ENCODE measurements around the gene FUCA2.

The FUCA2 gene, protein sequence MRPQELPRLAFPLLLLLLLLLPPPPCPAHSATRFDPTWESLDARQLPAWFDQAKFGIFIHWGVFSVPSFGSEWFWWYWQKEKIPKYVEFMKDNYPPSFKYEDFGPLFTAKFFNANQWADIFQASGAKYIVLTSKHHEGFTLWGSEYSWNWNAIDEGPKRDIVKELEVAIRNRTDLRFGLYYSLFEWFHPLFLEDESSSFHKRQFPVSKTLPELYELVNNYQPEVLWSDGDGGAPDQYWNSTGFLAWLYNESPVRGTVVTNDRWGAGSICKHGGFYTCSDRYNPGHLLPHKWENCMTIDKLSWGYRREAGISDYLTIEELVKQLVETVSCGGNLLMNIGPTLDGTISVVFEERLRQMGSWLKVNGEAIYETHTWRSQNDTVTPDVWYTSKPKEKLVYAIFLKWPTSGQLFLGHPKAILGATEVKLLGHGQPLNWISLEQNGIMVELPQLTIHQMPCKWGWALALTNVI

DNA sequence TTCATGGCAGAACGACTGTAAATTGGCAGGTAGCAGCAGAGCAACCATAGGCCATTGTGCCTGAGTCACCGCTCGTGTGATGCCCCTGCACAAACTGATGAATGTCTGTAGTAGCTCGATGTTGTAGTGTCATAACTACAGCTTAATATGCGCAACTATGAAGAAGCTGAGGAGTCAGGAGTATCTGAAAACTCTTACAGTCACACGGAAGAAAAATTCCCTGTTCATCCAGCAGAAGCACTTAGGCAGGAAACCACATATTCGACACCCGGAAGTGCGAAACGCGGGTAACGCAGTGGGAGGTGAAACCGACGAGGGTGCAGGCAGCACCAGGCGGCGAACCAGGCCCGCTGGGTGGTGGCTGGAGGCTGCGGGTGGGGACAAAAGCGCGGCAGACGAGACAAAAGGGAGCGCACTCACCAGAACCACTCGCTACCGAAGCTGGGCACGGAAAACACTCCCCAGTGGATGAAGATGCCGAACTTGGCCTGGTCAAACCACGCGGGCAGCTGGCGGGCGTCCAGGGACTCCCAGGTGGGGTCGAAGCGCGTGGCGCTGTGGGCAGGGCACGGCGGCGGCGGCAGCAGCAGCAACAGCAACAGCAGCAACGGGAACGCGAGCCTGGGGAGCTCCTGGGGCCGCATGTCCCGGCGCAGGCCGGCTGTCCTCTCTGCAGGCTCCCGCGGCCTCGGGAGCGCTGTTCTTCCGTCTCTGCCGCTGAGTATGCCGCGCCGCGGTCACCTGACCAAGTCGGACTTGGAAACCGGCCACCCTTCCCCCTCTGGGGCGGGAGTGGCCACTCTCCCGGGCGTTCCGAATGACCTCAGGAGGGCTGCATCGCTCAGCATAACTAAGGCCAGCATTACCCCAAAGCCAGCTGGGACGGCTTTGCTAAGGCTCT is at the start of gene FUCA2:
TSS of gene FUCA2 (minus strand) at position 730 of the 901 bp plus-strand sequence. CDS start at position 644, 86 bp downstream.
- peak; percentile 73 to 78 for DNase-seq

DNA sequence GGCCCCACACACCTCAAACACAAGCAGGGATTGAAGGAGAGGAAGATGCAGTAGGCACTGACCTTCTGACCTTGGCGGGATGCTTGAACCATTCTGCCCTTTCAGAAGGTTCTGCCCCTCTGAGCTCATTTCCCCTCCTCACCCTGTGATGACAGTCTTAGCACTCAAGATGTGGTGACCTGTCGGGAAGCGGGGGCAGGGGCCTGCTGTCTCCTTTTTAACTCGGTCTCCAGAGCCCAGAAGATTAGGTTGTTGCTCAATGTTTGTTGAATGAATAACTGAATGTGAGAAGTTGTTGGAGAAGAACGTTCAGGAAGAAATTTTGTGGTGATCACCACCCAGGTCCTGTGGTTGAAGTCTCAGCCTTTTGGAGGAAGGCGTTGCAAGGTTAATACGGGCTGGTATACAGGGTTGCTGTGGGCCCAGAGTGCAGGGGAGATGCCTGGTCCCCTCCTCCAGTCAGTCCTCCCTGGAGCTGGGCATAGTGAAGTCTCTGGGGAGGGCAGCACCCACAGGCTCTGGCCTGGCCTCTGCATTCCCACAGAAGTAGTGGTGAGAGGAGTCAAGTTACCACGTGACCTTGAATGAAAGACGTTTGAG is 49.7 kb upstream of the FUCA2 start:
- no peak for DNase-seq

DNA sequence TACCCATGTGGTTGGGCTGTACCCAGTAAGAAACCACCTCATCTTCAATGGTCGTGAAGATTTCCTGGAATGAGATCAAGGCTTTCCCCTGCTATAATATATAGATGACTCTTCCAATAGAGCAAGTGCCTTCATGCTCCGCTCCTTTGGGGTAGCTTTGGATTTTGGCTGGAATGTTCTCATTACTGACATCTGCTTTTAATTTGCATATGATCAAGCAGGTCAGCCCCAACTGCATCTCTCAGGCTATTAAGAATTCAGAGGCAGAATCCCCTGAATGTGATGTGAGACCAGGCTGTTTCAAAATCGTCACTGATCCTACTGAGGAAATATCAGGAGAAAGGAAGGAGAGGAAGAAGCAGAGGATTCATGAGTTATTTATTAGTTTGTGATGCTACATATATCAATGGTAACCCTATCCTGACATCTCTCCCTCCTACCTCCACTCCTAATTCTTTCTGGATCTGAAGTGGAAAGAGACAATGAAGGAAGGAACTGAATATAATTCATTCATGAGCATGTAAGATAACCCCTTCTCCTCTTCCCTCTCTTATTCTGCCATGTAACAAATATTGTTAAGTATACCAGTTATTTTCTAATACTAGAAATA is 47.6 kb upstream of the FUCA2 start:
- DNase-seq: no peak

DNA sequence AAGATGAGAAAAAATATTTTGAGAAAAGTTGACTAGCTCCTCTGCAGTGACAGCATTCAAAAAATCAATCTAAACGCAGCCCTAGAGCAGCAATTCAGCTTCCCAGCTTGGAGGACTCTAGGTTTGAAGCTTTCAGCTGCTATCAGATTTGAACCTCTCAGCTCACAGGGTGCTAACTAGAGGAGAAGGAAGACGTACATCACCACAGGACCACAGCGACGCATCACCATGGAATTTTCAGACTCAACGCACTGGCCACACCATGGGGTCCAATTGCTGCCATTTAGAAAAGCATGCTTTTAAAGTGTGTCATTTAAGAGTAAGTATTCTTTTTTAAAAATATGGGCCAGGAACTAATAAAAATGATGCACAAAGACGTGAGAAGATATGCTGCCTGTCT is 45.0 kb upstream of the FUCA2 start:
- no peak for DNase-seq

DNA sequence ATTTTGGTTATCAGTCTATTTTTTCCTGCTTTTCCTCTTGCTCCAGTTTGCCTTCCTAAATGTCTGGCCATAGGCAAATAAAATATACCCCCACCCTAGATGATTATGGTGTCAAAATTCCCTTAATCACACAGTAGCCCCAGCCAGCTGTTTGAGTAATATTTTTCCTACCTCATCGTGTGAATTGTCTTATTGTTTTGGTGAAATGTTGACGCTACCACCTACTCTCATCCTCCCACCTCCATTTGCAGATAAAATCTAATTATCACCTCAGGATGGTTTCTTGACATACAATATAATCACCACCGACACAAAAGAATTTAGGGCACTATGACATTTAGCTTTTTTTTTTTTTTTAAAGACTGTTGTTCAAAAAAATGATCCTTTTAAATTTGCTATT is 44.1 kb upstream of the FUCA2 start:
- no peak for DNase-seq

DNA sequence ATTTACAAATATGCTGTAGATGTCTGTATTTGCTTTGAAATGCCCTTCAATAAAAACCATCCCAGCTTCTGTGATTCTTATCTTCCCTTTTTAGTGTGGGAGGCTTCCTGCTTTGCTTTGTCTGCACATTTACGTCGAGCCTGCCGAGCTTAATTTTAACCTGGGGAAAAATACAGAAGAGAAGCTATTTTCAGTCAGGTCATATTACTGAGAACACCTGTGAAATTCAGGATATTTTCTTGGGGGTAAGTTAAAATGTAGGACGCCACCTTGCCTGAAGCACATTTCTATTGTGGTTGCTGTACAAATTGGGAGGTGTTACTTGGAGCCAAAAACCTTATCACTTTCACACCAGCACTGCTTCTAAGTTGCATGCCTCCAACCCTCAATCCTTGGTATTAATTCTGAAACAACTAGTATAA is 43.6 kb upstream of the FUCA2 start:
- no peak for DNase-seq

DNA sequence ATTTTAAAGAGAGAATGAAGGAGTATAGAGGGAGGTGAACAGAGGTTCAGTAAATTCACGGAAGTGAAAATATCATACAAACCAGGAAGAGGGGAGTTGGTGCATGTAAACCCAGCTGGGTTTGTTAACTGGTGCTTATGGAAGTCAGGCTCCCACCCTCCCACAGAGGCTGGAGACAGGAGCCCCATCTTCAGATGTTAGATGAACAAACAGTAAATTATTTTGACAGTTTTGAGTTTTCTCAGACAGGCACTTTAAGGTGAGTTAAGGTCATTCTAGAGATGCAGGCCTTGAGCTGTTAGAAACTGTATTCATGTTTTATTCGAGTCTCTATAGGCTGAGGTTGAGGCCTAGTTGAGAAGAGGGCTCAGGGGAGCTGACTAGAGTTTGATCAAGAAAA is 41.8 kb upstream of the FUCA2 start:
- no peak for DNase-seq

DNA sequence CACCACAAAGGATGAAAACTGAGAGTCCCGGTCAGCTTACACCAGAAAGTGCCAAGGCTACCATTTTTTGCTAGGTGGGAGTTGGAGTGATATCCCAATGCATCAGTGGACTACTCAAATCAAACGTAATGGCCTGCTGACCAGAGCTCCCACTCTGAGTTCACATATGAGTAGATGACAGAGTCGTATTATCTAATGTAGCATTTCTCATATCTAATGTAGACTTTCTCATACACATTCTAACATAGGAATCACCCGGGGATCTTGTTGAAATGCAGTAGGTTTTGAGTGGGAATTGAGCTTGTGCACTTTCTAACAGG is 38.4 kb upstream of the FUCA2 start:
- no peak for DNase-seq

DNA sequence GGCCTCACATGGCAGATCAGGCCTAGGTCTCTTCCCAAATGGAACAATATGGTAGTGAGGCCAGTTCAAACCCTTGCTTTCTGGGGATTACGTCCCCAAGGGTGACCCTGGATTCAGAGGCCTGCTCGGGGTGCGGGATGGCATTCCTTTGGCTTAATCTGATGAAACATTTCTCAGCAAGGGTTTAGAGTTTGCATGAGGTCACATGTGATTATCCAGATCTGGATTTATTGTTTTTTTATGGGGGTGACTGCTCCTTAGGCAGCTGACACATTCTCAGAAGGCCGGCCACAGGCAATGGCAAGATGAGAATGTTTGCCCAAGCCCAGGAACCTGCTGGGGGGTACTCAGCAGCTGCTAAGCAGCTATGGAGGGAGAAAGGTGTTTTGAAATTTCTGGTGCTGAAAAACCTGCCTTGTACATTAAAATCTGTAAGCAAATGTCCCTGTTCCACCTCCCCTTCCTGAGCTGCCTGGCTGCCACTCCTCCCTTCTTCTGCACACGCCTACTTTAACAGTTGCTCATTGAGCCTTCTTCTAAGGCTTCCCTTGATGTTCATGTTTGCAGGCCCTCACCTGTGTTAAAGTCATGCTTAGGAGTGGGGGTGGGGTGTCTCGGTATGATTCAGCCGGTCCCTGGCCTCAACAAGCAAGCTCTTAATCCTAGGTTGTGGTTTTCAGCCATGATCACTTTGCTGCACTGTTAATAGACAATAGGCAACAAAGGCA is 37.9 kb upstream of the FUCA2 start:
- DNase-seq: peak; percentile 41 to 63

DNA sequence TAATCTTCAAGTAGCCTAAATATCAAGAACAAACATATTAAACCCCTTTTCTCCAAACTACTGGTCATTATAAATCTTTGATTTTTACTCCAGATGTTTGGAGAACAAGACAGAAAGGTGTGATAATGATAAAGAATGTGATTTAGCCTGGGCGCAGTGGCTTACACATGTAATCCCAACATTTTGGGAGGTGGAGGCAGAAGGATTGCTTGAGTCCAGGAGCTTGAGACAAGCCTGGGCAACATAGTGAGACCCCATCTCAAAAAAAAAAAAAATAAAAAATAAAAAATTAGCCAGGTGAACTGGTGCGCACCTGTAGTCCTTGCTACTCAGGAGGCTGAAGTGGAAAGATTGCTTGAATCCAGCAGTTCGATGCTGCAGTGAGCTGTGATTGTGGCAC is 35.1 kb upstream of the FUCA2 start:
- DNase-seq: no peak

DNA sequence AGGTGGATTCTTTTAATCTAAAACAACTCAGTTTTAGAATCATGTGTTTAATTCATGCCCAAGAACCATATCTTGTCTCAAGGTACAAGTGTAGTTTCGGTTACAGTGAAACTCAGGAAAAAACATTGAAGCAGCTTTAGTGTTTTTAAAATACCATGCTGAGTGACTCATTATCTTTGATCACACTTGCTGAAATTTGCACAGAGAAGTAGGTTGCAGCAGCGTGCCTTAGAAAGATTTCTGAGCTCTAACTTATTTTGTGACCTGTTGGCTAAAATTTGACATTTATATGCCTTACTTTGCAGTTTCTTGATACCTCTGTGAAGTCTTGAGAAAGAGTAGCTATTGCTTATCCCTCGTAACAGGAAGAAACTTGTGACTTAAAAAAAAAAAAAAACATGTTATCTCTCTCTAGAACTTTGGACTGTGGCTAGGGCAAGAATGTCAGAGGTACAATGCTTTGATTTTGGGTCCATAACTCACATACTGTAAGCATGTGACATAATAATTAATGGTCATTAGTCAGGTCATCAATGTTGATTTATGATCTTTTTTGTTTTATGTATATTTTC is 34.5 kb upstream of the FUCA2 start:
- DNase-seq: no peak

DNA sequence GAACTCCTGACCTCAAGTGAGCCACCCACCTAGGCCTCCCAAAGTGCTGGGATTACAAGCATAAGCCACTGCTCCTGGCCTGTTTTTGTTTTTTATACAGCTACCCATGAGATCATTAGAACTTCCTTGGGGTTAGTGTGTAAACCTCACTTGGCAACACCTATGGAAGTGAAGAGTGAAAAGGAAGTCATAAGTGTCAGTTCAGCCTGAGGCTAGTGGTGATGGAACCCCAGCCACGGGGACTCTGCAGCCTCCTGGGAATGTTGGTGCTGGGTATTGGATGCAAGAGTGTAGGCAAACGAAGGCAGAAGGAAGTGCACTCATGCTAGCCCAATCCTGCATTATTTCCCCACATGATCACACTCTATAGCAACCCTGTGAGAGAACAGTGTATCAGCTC is 33.6 kb upstream of the FUCA2 start:
- DNase-seq: no peak

DNA sequence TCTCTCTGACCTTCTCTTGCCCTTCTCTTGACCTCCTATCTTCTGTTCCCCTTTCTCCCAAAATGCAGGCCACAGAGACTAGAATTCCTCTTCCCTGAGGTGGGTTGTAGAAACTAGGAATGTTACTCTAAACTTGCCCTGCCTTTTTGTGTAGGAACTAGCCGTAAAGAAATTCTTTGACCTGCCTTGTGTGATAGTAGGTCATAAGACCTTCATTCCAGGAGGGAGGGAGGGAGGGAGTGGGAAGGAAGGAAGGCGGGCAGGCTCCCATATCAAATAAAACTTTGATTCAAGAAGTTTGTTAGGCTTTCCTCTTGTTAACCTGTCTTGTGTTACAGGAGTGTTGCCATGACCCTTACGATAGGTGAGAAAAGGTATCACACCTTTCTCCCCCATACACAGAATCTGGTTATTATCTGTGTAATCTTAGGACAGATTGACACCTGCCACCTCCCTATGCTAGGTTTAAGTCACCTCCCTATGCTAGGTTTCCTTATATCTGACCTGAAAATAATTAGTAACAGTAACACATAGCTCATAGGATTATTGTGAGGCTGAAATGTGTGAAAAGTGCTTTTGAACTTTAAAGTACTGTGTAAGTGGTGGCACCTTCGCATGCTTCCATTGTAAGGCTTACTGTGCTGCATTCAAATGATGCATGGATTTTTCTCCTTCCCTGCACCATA is 32.6 kb upstream of the FUCA2 start:
- no peak for DNase-seq

DNA sequence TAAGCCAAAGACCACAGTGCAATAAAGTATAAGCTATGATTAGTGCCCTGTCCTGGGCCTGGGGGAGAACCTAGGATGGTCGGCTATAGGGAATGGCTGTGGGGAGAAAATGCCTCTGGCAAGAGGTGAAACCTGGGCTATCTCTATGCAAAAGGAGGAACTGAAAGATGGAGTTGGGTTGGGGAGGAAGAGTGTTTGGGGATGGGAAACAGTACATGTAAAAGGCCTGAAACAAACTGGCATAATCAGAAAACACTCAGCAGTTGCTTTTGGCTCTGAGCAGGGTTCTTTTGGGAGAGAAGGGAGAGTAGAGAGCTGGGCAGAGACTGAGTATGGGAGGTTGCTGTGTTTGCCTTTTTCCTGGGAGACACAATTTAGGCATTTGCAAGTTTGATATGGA is 31.9 kb upstream of the FUCA2 start:
- no peak for DNase-seq

DNA sequence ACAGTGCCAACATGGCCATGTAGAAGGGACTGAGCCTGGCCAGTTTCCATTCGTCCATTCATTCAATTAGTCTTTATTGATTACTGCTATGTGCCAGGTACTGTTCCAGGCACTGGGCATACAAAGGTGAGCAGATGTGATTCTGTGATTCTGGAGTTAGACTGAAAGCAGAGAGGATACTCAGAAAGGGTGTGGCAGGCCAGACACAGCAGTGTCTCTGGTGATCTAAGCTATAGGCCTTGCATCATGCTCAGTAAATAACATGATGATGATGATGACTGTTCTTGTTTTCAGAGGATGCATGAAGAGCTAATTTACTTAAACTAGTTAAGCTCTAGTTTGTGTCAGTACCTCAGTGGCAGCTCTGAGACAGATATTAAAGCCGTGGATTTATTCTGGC is 31.4 kb upstream of the FUCA2 start:
- DNase-seq: no peak

DNA sequence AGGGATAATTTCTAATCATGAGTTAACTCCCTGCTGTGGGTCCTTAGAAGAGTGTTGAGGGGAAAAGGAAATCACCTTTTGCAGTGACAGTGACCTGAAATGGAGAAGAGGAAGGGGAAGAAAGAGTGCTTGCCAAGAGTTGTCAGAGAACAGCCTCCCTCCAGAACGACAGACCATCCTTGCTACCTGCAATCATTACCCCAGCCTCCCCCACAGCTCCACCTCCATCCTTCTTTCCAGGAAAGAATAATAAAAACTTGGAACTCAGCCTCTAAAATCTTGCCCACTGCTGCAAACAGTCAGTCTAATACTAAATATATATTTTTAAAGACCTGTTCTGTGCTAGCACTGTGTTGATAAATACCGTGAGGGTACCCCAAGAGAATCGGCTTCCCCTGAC is 28.7 kb upstream of the FUCA2 start:
- no peak for DNase-seq

DNA sequence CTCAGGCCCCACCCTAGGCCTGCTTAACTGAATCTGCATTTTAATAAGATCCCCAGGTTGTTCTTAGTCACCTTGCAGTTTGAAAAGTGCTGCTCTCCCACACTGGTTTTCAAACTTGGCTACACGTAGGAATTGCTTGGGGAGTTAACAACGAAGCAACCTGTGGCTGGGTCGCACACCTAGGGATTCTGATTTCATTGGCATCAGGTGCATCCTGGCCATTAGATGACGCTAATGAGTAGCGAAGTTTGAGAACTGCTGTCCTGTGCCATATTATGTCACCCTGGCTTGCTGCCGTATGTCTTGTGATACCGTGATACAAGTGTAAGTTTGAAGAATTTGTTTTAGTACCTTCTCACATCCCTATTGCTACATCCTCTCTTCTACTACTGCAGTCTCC is 28.2 kb upstream of the FUCA2 start:
- DNase-seq: peak in 1 of 2 experiments; percentile 28

DNA sequence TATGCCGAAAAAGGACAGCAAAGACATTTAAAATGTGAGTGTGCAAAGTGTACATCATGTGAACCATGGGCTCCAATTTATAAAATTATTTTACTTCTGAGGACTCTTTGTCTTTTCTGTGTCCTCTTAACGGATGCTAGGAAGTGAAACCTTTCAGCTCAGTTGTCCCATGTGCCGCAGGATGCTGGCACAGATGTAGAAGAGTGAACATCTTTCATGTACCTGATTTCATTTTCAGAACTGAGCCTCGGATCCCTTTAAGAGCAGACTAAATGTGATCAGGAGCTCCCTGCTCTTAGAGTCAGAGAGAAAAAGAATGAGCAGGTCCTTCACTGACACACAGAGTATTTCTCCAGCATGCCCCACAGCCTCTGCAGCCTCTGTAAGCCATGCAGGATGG is 27.6 kb upstream of the FUCA2 start:
- no peak for DNase-seq

DNA sequence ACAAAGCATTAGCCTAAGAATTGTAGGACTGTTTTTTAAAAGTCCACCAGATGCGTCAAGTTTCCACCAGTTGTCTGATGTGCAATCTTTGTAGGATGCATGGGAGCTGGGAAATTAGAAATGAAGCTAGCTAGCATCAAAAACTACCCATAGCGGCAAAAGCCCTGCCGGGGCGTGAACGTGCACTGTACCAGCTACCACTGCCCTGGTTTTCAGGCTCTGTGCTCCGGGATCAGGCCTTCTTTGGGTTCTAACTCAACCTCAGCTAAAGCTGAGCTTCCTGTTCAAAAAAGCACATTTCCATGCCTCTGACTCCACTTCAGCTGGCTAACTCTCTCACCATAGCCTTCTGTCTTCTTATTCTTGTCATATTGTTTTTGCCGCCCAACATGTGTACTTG is 26.9 kb upstream of the FUCA2 start:
- DNase-seq: peak in 1 of 2 experiments; percentile 30

DNA sequence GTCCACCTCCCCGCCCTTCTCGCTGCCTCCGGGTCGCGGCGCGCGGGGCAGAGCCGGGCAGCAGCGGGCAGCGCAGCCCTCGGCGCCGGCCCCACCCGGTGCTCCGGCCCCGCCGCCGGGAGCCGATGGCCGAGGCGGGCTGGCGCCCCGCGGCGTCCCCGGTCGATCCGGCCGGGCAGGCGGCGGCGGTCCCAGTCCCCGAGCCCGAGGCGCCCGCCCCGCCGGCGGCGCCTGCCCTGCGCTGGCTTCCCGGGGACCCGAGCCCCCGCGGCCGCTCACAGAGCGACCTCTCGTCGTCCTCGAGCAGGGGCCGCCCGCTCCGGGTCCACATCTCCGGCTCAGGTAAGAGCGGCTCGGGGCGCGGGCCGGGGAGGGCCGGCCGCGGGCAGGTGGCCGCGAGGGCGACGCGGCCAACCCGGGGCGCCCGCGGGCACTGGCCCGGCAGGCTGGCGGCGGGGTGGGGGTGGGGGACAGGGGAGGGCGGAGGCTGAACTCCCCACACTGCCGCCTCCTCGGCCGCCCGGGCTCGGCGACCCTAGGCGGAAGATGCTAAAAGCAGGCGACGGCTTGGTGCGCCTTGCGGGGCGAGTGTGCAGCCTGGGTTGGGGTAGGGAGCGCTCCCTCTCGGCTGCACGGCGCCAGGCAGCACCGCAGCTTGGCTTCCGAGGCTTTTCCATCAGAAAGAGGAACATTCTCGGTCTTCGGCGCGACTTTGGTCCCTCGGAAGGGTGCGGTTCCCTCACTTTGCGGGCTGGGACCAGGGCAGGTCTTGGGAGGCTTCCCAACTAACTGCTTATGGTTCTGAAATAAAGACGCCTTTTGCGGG is 25.6 kb upstream of the FUCA2 start:
- peak; percentile 61 to 68 for DNase-seq

DNA sequence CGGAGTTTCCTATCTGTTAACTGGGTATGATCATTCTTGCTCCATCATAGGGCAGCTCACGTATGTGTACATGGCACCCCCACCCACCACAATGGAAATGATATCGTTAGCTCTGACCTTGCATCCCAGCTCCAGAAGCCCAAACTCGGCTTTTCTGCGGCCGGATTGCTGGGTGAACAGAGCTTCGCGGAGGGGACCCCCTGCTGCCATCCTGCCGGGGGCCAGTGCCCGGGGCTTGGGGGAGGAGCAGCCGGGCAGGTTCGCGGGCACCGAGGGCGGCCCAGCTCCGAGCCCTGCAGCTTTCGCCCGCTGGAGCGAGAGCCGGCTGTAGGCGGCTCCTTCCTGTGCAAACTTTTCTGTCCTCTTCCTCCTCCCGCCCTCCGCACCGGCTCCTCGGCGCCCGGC is 24.9 kb upstream of the FUCA2 start:
- DNase-seq: peak; percentile 62 to 71

Data from activated CD4-positive, alpha-beta T cell treated with anti-CD3 and anti-CD28 coated beads, Interleukin-2, amount 50 U/mL, for 48 hours (primary cell).